HEK293T (cell line): ENCODE results near the gene SEMA5A.

Experiments used
- CTCF ChIA-PET: fragments of 350-600 bp; formaldehyde crosslinking; extraction: SDS; loops from one replicate; lab custom pipeline; 2021; ENCODE audit warnings: antibody characterized with exemption, inconsistent platforms; lab: Yijun Ruan, JAX
- POLR2A ChIA-PET: fragments of 350-600 bp; formaldehyde crosslinking; extraction: SDS; loops from one replicate; lab custom pipeline; 2020; ENCODE audit warnings: antibody characterized with exemption, inconsistent platforms; lab: Yijun Ruan, JAX
- DNase-seq: peaks from one replicate; pipeline ENCODE4 v3.0.0; 2012; ENCODE audit warnings: mixed read lengths; ENCODE audit errors: extremely low spot score
- ARNT ChIP-seq: fragments of 450-650 bp; IDR thresholded peaks from 2 replicates; pipeline ENCODE4 v1.6.1; 2017; ENCODE audit warnings: mild to moderate bottlenecking
- BHLHE40 ChIP-seq: fragments of 450-650 bp; IDR thresholded peaks from 2 replicates; pipeline ENCODE4 v1.6.1; 2016; ENCODE audit warnings: mild to moderate bottlenecking, moderate library complexity, borderline replicate concordance
- CTBP1 ChIP-seq: fragments of 450-650 bp; IDR thresholded peaks from 2 replicates; pipeline ENCODE4 v1.6.1; 2016; ENCODE audit warnings: borderline replicate concordance
- ELF4 ChIP-seq: fragments of 450-650 bp; IDR thresholded peaks from 2 replicates; pipeline ENCODE4 v1.6.1; 2017; ENCODE audit warnings: antibody characterized with exemption
- FOXA1 ChIP-seq: fragments of 450-650 bp; IDR thresholded peaks from 2 replicates; pipeline ENCODE4 v1.6.1; 2016; ENCODE audit warnings: mild to moderate bottlenecking
- FOXK2 ChIP-seq: fragments of 450-650 bp; IDR thresholded peaks from 2 replicates; pipeline ENCODE4 v1.6.1; 2016; ENCODE audit warnings: mild to moderate bottlenecking
- FOXM1 ChIP-seq: fragments of 450-650 bp; IDR thresholded peaks from 2 replicates; pipeline ENCODE4 v1.6.1; 2017; ENCODE audit warnings: mild to moderate bottlenecking, borderline replicate concordance
- HDGF ChIP-seq: fragments of 450-650 bp; IDR thresholded peaks from 2 replicates; pipeline ENCODE4 v1.6.1; 2017; ENCODE audit warnings: antibody characterized with exemption, borderline replicate concordance
- L3MBTL2 ChIP-seq: fragments of 450-650 bp; conservative IDR thresholded peaks from 2 replicates; pipeline ENCODE4 v1.6.1; 2016; ENCODE audit warnings: mild to moderate bottlenecking
- LEF1 ChIP-seq: fragments of 450-650 bp; IDR thresholded peaks from 2 replicates; pipeline ENCODE4 v1.6.1; 2017; ENCODE audit warnings: mild to moderate bottlenecking, borderline replicate concordance
- NFRKB ChIP-seq: fragments of 450-650 bp; IDR thresholded peaks from 2 replicates; pipeline ENCODE4 v1.6.1; 2016; ENCODE audit warnings: mild to moderate bottlenecking, moderate library complexity
- SP1 ChIP-seq: fragments of 450-650 bp; IDR thresholded peaks from 2 replicates; pipeline ENCODE4 v1.6.1; 2017
- SUZ12 ChIP-seq: fragments of 450-650 bp; IDR thresholded peaks from 2 replicates; pipeline ENCODE4 v1.6.1; 2016; ENCODE audit warnings: mild to moderate bottlenecking
- TARDBP ChIP-seq: fragments of 450-650 bp; IDR thresholded peaks from 2 replicates; pipeline ENCODE4 v1.6.1; 2016
- ZNF384 ChIP-seq: fragments of 450-650 bp; IDR thresholded peaks from 2 replicates; pipeline ENCODE4 v1.6.1; 2016
- TF ChIP-seq, protein P1 (sequence below): fragments of 450-650 bp; IDR thresholded peaks from 2 replicates; pipeline ENCODE4 v1.6.1; 2016

SEMA5A gene

DNA sequence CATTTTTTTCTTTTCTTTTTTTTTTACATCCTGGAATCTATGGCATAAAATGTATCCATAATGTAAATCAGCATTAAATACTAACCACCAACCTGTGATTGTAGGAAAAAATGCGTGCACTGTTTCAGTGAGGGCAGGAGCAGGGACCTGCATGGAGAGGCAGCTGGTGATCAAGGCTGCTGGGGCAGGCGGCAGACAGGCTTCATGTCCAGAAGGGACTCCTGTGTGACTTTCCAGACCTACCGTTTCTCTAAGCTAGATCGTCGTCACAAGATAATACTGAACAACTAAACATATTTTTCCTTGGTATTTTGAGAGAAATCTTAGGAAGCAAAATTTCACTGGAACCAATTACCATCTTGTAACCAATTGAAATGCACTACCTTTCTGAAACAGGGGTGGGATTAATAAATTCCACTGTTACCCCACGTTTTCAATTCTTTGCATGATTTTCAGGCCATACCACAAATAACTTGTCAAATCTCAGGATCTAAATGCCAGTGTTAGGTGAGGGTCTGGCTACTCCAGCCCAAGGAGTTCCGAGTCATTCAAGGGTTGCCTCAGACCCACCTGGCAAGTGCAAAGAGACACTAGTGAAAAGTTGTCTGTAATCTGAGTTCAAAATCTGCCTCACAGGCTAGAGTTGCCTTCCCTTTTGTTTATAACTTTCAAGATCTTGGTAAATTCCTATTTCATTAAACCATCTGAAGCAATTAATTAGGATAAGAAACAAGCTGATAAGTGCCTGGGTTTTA lies 198.2 kb downstream of the SEMA5A start:
- POLR2A ChIA-PET: no interaction called here
- no peak for TF ChIP-seq NFRKB
- no peak for TF ChIP-seq HDGF
- no peak for TF ChIP-seq FOXM1
- no peak for TF ChIP-seq FOXK2
- TF ChIP-seq ARNT: no peak
- TF ChIP-seq, protein P1, sequence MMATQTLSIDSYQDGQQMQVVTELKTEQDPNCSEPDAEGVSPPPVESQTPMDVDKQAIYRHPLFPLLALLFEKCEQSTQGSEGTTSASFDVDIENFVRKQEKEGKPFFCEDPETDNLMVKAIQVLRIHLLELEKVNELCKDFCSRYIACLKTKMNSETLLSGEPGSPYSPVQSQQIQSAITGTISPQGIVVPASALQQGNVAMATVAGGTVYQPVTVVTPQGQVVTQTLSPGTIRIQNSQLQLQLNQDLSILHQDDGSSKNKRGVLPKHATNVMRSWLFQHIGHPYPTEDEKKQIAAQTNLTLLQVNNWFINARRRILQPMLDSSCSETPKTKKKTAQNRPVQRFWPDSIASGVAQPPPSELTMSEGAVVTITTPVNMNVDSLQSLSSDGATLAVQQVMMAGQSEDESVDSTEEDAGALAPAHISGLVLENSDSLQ: no peak
- TF ChIP-seq TARDBP: no peak
- TF ChIP-seq CTBP1: no peak
- TF ChIP-seq SP1: no peak
- TF ChIP-seq SUZ12: no peak
- no peak for TF ChIP-seq FOXA1
- no peak for TF ChIP-seq BHLHE40
- TF ChIP-seq LEF1: no peak
- no peak for TF ChIP-seq L3MBTL2
- no peak for TF ChIP-seq ELF4
- no peak for TF ChIP-seq ZNF384
- no peak for DNase-seq
- CTCF ChIA-PET: no interaction called here

DNA sequence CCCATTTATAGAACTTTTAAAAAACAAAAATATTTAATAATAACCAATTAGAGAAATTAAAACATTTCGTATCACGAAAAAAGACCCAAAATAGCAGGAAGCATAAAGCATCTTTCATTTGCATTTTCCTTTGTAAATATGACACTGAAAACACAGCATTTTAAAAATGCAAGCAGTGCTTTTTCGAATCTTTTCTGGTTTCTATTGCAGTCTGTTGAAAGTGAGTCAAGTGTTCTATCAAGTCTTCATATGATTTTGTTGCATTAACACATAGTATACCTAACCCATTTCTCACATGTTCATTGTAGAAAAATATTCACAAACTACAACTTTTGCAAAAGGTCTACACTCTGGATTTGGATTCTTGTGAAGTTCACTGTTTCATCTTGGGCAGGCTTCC lies 198.8 kb downstream of the SEMA5A start:
- no peak for DNase-seq
- TF ChIP-seq SUZ12 (no peak), ARNT (no peak), NFRKB (no peak), ZNF384 (no peak), L3MBTL2 (no peak), TARDBP (no peak), ELF4 (no peak), FOXA1 (no peak), LEF1 (no peak), BHLHE40 (no peak), FOXM1 (no peak), SP1 (no peak), FOXK2 (no peak), CTBP1 (no peak), HDGF (no peak)
- TF ChIP-seq, protein P1: no peak
- CTCF ChIA-PET: no interaction called here
- POLR2A ChIA-PET: no interaction called here

DNA sequence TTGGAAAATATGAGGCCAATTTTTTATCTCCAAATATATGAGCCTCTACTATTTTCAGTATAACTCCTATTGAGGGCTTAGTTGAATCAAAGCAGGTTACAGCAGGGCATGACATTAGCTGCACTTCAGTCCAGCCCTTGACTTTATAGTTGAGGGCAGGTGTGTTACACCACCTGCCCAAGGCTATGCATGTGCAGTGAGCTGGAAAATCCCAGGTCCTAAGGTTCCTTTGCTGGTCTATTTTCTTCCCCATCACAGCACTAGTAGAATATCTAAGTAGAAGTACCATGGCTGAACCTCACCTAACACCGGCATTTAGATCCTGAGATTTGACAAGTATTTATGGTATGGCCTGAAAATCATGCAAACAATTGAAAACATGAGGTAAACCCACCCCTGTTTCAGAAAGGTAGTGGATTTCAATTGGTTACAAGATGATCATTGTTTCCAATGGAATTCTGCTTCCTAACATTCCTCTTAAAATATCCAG lies 201.1 kb downstream of the SEMA5A start:
- DNase-seq: no peak
- TF ChIP-seq SUZ12 (no peak), TARDBP (no peak), FOXK2 (no peak), BHLHE40 (no peak), FOXM1 (no peak), SP1 (no peak), HDGF (no peak), L3MBTL2 (no peak), ZNF384 (no peak), ELF4 (no peak), FOXA1 (no peak), CTBP1 (no peak)
- TF ChIP-seq, protein P1: no peak
- ChIA-PET POLR2A (no interaction called here), CTCF (no interaction called here)

DNA sequence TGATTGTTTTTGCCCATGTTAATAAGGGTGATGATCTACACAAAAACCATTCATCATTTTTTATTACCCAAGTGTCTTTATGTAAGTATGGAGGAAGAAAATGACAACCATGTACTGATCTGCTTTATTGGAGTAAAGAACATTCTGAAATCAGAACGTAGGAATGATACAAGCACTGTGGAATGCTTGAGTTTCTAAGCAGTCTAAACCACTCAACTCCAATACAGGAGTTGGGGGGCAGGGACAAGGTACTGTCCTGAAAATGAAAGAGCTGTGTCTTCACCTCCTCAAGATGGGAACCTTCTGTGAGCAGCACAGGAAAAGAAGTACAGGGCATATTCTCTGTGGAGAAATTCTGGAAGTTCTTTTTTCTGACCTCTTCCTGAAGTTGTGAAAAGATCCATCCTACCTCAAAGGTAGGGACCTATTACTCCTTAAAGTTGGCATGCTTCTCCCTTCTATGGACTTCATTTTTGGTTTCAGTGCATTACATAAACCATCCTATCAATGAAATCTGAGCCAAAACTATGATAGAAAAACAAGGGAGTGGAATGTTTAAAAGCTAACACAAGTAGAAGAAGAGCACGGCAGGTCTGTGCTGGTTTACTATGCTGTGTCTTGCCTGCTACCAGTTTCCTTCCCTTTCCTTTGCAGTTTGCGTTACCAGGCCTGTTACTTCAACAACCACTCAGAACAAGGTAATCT lies 202.6 kb downstream of the SEMA5A start:
- no peak for TF ChIP-seq CTBP1
- TF ChIP-seq LEF1: no peak
- TF ChIP-seq SUZ12: no peak
- TF ChIP-seq, protein P1: no peak
- TF ChIP-seq L3MBTL2: no peak
- TF ChIP-seq FOXM1: no peak
- no peak for TF ChIP-seq HDGF
- TF ChIP-seq BHLHE40: no peak
- no peak for TF ChIP-seq TARDBP
- ChIA-PET CTCF (no interaction called here), POLR2A (no interaction called here)
- no peak for DNase-seq

DNA sequence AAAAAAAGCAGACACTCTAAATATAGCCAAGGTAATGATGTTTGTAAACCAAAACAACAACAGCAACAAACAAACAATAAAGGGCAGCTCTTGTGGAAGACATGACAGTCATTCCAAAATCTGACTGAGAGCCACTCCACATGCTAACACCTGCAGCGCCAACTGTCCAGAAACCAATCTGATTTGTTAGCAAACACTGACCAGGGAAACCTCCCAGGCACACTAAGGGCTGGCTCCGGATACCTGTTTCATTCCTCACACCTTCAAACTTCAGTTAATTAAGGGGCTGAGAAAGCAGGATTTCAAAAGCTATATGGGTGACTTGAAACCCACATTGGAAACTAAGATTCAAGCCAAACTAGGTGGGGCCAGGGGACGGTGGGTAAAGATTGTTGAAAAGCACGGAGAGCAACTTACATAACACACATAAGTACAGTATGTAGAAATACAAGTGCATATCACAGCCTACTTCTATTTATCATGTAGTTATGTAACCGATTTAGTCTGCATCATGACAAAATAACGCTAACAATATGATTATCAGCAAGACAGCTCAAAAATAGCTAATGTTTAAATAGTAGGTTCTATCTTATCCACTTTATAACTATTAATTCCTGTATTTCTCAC lies 203.6 kb downstream of the SEMA5A start:
- TF ChIP-seq FOXA1: no peak
- no peak for TF ChIP-seq LEF1
- no peak for TF ChIP-seq FOXK2
- TF ChIP-seq ZNF384: no peak
- TF ChIP-seq SUZ12: no peak
- TF ChIP-seq CTBP1: no peak
- no peak for TF ChIP-seq HDGF
- TF ChIP-seq ELF4: no peak
- TF ChIP-seq, protein P1: no peak
- no peak for TF ChIP-seq ARNT
- TF ChIP-seq SP1: no peak
- no peak for TF ChIP-seq BHLHE40
- no peak for TF ChIP-seq FOXM1
- TF ChIP-seq L3MBTL2: no peak
- TF ChIP-seq TARDBP: no peak
- TF ChIP-seq NFRKB: no peak
- CTCF ChIA-PET: no interaction called here
- no peak for DNase-seq
- POLR2A ChIA-PET: no interaction called here
